AG09319 (cell line): ENCODE results near the gene CACNA2D3.

Experiments
- DNase-seq: peaks from one replicate; pipeline ENCODE4 v3.0.0-alpha.2; 2010; ENCODE audit warnings: low read depth; ENCODE audit errors: extremely low read depth
- CTCF ChIP-seq: IDR thresholded peaks from 2 replicates; pipeline ENCODE4 v1.5.1; 2011; ENCODE audit warnings: low read depth, mild to moderate bottlenecking, inconsistent platforms, low read length, moderate library complexity

CACNA2D3 gene

GRCh38 chr3:54309601-54310000 lies 187.2 kb downstream of the CACNA2D3 start:
- no peak for TF ChIP-seq CTCF
- DNase-seq, result no peak

- DNase-seq, result no peak
- TF ChIP-seq CTCF, result no peak
These were observed 188.9 kb downstream of the CACNA2D3 start for GRCh38 chr3:54311211-54311747.

GRCh38 chr3:54312156-54312899 lies 190.0 kb downstream of the CACNA2D3 start:
- TF ChIP-seq CTCF, result no peak
- DNase-seq, result no peak

GRCh38 chr3:54313418-54313817 lies 191.1 kb downstream of the CACNA2D3 start:
- no peak for TF ChIP-seq CTCF
- DNase-seq, result no peak

- DNase-seq, result no peak
- no peak for TF ChIP-seq CTCF
These were observed 199.2 kb downstream of the CACNA2D3 start for GRCh38 chr3:54321520-54321919.

- TF ChIP-seq CTCF, result no peak
- DNase-seq, result no peak
These were observed 200.0 kb downstream of the CACNA2D3 start for GRCh38 chr3:54322354-54322753.

- no peak for TF ChIP-seq CTCF
- DNase-seq, result no peak
These were observed 201.8 kb downstream of the CACNA2D3 start for GRCh38 chr3:54324103-54324502.
